Suprapubic skin (tissue), 4 donors: ENCODE data around the gene PWWP2A.

ENCODE experiments used
- POLR2A ChIP-seq, 2 donors: fragments of 450-650 bp; IDR thresholded peaks; one replicate each; pipeline ENCODE4 v1.6.1; 2017; ENCODE audit warnings: antibody characterized with exemption in 2 of 2, mild to moderate bottlenecking in 2 of 2, moderate library complexity in 2 of 2
- POLR2AphosphoS5 ChIP-seq, 3 donors: sonication (generic); formaldehyde crosslinking; IDR thresholded peaks; one replicate each; pipeline ENCODE4 v1.6.1; 2017; ENCODE audit warnings: antibody characterized with exemption in 3 of 3
- TF ChIP-seq, protein P1 (sequence below), 2 donors: fragments of 200-600 bp in 1 of 2; fragments of 450-650 bp in 1 of 2; sonication (generic) in 1 of 2; IDR thresholded peaks; one replicate each; pipeline ENCODE4 v1.5.1; 2016 to 2019; ENCODE audit warnings: antibody characterized with exemption in 2 of 2, mild to moderate bottlenecking in 1 of 2, moderate library complexity in 1 of 2

DNA sequence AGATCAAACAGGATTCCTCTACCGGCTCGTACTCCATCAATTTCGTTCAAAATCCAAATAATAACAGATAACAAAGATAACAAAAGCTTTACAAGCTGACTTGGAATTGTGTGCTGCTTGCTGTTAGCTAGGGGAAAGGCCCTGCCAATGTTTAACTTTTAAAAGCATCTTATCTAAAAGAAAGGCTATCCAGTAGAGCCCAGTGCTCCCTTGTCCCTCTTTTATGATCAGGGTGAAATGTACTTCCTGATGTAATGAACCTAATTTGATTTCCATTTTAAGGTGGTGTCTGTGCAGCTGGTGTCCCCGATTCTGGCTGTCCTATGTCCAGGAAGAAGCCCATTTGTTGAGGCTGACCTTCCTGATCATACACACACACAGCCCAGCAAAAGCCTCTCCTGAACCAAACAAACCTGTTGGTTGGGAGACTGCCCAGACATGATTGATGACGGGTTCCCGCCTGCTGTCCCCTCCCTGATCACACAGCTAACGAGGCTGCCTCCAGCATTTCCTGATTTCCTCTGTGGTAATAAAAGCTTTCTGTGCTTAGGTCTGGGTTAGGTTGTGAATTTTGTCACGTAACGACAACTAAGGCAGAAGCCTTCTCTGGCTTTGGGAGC, 54.1 kb downstream of the PWWP2A start:
- TF ChIP-seq, protein P1, sequence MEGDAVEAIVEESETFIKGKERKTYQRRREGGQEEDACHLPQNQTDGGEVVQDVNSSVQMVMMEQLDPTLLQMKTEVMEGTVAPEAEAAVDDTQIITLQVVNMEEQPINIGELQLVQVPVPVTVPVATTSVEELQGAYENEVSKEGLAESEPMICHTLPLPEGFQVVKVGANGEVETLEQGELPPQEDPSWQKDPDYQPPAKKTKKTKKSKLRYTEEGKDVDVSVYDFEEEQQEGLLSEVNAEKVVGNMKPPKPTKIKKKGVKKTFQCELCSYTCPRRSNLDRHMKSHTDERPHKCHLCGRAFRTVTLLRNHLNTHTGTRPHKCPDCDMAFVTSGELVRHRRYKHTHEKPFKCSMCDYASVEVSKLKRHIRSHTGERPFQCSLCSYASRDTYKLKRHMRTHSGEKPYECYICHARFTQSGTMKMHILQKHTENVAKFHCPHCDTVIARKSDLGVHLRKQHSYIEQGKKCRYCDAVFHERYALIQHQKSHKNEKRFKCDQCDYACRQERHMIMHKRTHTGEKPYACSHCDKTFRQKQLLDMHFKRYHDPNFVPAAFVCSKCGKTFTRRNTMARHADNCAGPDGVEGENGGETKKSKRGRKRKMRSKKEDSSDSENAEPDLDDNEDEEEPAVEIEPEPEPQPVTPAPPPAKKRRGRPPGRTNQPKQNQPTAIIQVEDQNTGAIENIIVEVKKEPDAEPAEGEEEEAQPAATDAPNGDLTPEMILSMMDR (IDR thresholded peaks at IDR 0.05), result no peak
- no peak for TF ChIP-seq POLR2AphosphoS5 (IDR thresholded peaks at IDR 0.05)
- TF ChIP-seq POLR2A (IDR thresholded peaks at IDR 0.05), result no peak
